H9 (cell line): Measurements from ENCODE around the gene FAM180A. TPM values are rescaled to one million over a fixed set of nuclear protein-coding genes. Genes with fewer than 3 reads are reported as not detected.
A peak's percentile ranks its signal among the peaks of the same experiment; 100 is the strongest.

ENCODE experiments used
- DNase-seq: peaks from one replicate; pipeline ENCODE4 v3.0.0-alpha.2; 2017
- H2AFZ ChIP-seq: one replicate; pipeline ENCODE4 v1.6.1; 2013; ENCODE audit warnings: mild to moderate bottlenecking, low read length, control low read depth, moderate library complexity
- H2AK5ac ChIP-seq: 2 replicates; pipeline ENCODE4 v1.6.1; 2013; ENCODE audit warnings: low read length, control low read depth, mixed read lengths; ENCODE audit not compliant: insufficient read length
- H2BK120ac ChIP-seq: one replicate; pipeline ENCODE4 v1.6.1; 2013; ENCODE audit warnings: low read depth, mild to moderate bottlenecking, low read length, control low read depth, inconsistent platforms; ENCODE audit not compliant: poor library complexity, severe bottlenecking
- H2BK12ac ChIP-seq: 2 replicates; pipeline ENCODE4 v1.6.1; 2013; ENCODE audit warnings: low read length, control low read depth, mixed read lengths, low read depth; ENCODE audit not compliant: insufficient read length
- H2BK15ac ChIP-seq: 2 replicates; pipeline ENCODE4 v1.6.1; 2013; ENCODE audit warnings: low read depth, low read length, control low read depth
- H2BK20ac ChIP-seq: one replicate; pipeline ENCODE4 v1.6.1; 2013; ENCODE audit warnings: low read depth, mild to moderate bottlenecking, low read length, control low read depth, inconsistent platforms; ENCODE audit not compliant: poor library complexity, severe bottlenecking
- H2BK5ac ChIP-seq: 2 replicates; pipeline ENCODE4 v1.6.1; 2013; ENCODE audit warnings: low read length, control low read depth, mixed read lengths; ENCODE audit not compliant: insufficient read length
- H3K14ac ChIP-seq: 2 replicates; pipeline ENCODE4 v1.6.1; 2013; ENCODE audit warnings: low read length, control low read depth; ENCODE audit not compliant: insufficient read depth
- H3K18ac ChIP-seq: 2 replicates; pipeline ENCODE4 v1.6.1; 2013; ENCODE audit warnings: low read depth, mild to moderate bottlenecking, mixed read lengths, low read length, control low read depth; ENCODE audit not compliant: insufficient read length
- H3K23ac ChIP-seq: 2 replicates; pipeline ENCODE4 v1.6.1; 2013; ENCODE audit warnings: low read length, control low read depth, mixed read lengths, low read depth; ENCODE audit not compliant: insufficient read length
- H3K23me2 ChIP-seq: 2 replicates; pipeline ENCODE4 v1.6.1; 2013; ENCODE audit warnings: low read depth, mild to moderate bottlenecking, mixed read lengths, low read length, control low read depth; ENCODE audit not compliant: insufficient read length, poor library complexity, severe bottlenecking
- H3K27ac ChIP-seq: 2 replicates; pipeline ENCODE4 v1.5.1; 2013; ENCODE audit warnings: low read length, control low read depth, mixed read lengths, low read depth; ENCODE audit not compliant: insufficient read length
- H3K27me3 ChIP-seq: 2 replicates; pipeline ENCODE4 v1.6.1; 2013; ENCODE audit warnings: low read length, control low read depth, inconsistent platforms; ENCODE audit not compliant: insufficient read depth
- H3K4ac ChIP-seq: 2 replicates; pipeline ENCODE4 v1.6.1; 2013; ENCODE audit warnings: low read depth, mild to moderate bottlenecking, control low read depth, inconsistent platforms, low read length, moderate library complexity
- H3K4me1 ChIP-seq: 2 replicates; pipeline ENCODE4 v1.6.1; 2013; ENCODE audit warnings: low read length, control low read depth, inconsistent platforms; ENCODE audit not compliant: insufficient read depth
- H3K4me2 ChIP-seq: 2 replicates; pipeline ENCODE4 v1.6.1; 2013; ENCODE audit warnings: low read length, control low read depth, mixed read lengths; ENCODE audit not compliant: insufficient read length, insufficient read depth
- H3K56ac ChIP-seq: 2 replicates; pipeline ENCODE4 v1.6.1; 2013; ENCODE audit warnings: low read depth, mild to moderate bottlenecking, mixed read lengths, low read length, control low read depth; ENCODE audit not compliant: insufficient read length
- H3K79me1 ChIP-seq: 2 replicates; pipeline ENCODE4 v1.6.1; 2013; ENCODE audit warnings: low read depth, mild to moderate bottlenecking, moderate library complexity, low read length, control low read depth, inconsistent platforms; ENCODE audit not compliant: insufficient read depth, poor library complexity, severe bottlenecking
- H3K79me2 ChIP-seq: 2 replicates; pipeline ENCODE4 v1.6.1; 2013; ENCODE audit warnings: low read length, control low read depth, inconsistent platforms; ENCODE audit not compliant: insufficient read depth
- H3K9ac ChIP-seq: 2 replicates; pipeline ENCODE4 v1.6.1; 2013; ENCODE audit warnings: low read length, control low read depth, mixed read lengths; ENCODE audit not compliant: insufficient read length; ENCODE audit errors: extremely low read depth
- H3K9me3 ChIP-seq: one replicate; pipeline ENCODE4 v1.6.1; 2013; ENCODE audit warnings: low read depth, low read length, inconsistent platforms; ENCODE audit not compliant: control insufficient read depth
- H3T11ph ChIP-seq: one replicate; pipeline ENCODE4 v1.6.1; 2013; ENCODE audit warnings: mild to moderate bottlenecking, low read length, control low read depth, inconsistent platforms
- H4K20me1 ChIP-seq: one replicate; pipeline ENCODE4 v1.6.1; 2013; ENCODE audit not compliant: control insufficient read depth, insufficient read length, insufficient read depth
- H4K5ac ChIP-seq: 2 replicates; pipeline ENCODE4 v1.6.1; 2013; ENCODE audit warnings: low read depth, mild to moderate bottlenecking, mixed read lengths, low read length, control low read depth; ENCODE audit not compliant: insufficient read length
- H4K8ac ChIP-seq: replicated peaks from 2 replicates; pipeline ENCODE4 v1.6.1; 2013; ENCODE audit warnings: low read length, control low read depth, mixed read lengths, low read depth; ENCODE audit not compliant: insufficient read length
- H4K91ac ChIP-seq: 2 replicates; pipeline ENCODE4 v1.6.1; 2013; ENCODE audit warnings: low read depth, mild to moderate bottlenecking, moderate library complexity, mixed read lengths, low read length, control low read depth; ENCODE audit not compliant: insufficient read length
- H3K27ac Mint-ChIP-seq, 3 experiments: 2 replicates in 2 of 3; 3 replicates in 1 of 3; pipeline ENCODE4 v1.8.0; 2020 to 2021; ENCODE audit warnings: mixed read lengths in 3 of 3, mild to moderate bottlenecking in 1 of 3, moderate library complexity in 1 of 3
- H3K27me3 Mint-ChIP-seq: 2 replicates; pipeline ENCODE4 v1.8.0; 2021; ENCODE audit warnings: low read depth, mild to moderate bottlenecking, moderate library complexity, mixed read lengths
- H3K36me3 Mint-ChIP-seq, 3 experiments: 2 replicates in 2 of 3; 3 replicates in 1 of 3; pipeline ENCODE4 v1.8.0; 2020 to 2021; ENCODE audit warnings: low read depth in 3 of 3, mixed read lengths in 3 of 3; ENCODE audit not compliant: insufficient read depth in 1 of 3
- H3K4me1 Mint-ChIP-seq, 2 experiments: 2 replicates each; pipeline ENCODE4 v1.8.0; 2020; ENCODE audit warnings: mixed read lengths in 2 of 2
- H3K4me3 Mint-ChIP-seq, 2 experiments: 2 replicates in 1 of 2; 3 replicates in 1 of 2; pipeline ENCODE4 v1.8.0; 2020 to 2021; ENCODE audit warnings: mild to moderate bottlenecking in 2 of 2, mixed read lengths in 2 of 2, moderate library complexity in 1 of 2
- H3K9me3 Mint-ChIP-seq, 2 experiments: 2 replicates in 1 of 2; 3 replicates in 1 of 2; pipeline ENCODE4 v1.8.0; 2020; ENCODE audit warnings: mild to moderate bottlenecking in 2 of 2, mixed read lengths in 2 of 2, moderate library complexity in 1 of 2
- CTCF ChIP-seq: fragments of 200-600 bp; sonication (generic); conservative IDR thresholded peaks from 3 replicates; pipeline ENCODE4 v1.8.0; 2021; ENCODE audit warnings: antibody characterized with exemption, mild to moderate bottlenecking
- WGBS: extraction: QIAGEN DNeasy Blood & Tissue Kit; methylation state at CpG from one replicate; pipeline ENCODE4 v1.1.7; 2013; ENCODE audit warnings: missing lambda C conversion rate, low lambda C conversion rate, mixed read lengths; ENCODE audit not compliant: insufficient read length; ENCODE audit errors: extremely low coverage; 5-methylcytosine and 5-hydroxymethylcytosine counted together
- total RNA-seq: library from RNA; stranded (reverse); gene quantifications from 2 replicates; pipeline ENCODE4 v1.2.1, GENCODE V29; 2021

FAM180A gene
- total RNA-seq, 1 experiment from 2014 or later, result not detected

GRCh38 chr7:135761751-135762488 is 13.3 kb upstream of the FAM180A start:
- H3K23me2 ChIP-seq, result no peaks in the 10 kb centered on the region
- no peak overlapping the region for H4K8ac ChIP-seq
- no peaks in the 10 kb centered on the region for H3K9me3 ChIP-seq
- no peak overlapping the region for H3K27ac ChIP-seq
- no peak overlapping the region for H2BK120ac ChIP-seq
- no peak overlapping the region for H3K4me2 ChIP-seq
- no peaks in the 10 kb centered on the region for H3K27me3 ChIP-seq
- no peak overlapping the region for H3K14ac ChIP-seq
- no peak for TF ChIP-seq CTCF
- peaks cover under 1 to 6% of the 10 kb centered on the region in 2 experiments; a peak in 2 of 5 replicates for H3K9me3 Mint-ChIP-seq
- no peak overlapping the region for H3K4ac ChIP-seq
- H3K36me3 Mint-ChIP-seq, result peaks cover 2 to 3% (median 2%) of the 10 kb centered on the region in 3 experiments; a peak in 4 of 7 replicates
- peaks cover 20 to 33% of the 10 kb centered on the region in 2 experiments for H3K4me1 Mint-ChIP-seq
- peak overlapping the region; percentile 42 for H3K18ac ChIP-seq
- H2AK5ac ChIP-seq, result no peak overlapping the region
- H2BK20ac ChIP-seq, result no peak overlapping the region
- H2BK15ac ChIP-seq, result no peak overlapping the region
- no peaks in the 10 kb centered on the region for H4K20me1 ChIP-seq
- H4K5ac ChIP-seq, result no peak overlapping the region
- H3K56ac ChIP-seq, result no peak overlapping the region
- peaks cover 5% of the 10 kb centered on the region; the same call in 1 of the 2 replicates for H3K4me1 ChIP-seq
- peak overlapping the region in 1 of 3 experiments; percentile 37; a peak in 1 of 7 replicates for H3K27ac Mint-ChIP-seq
- H3K79me1 ChIP-seq, result no peaks in the 10 kb centered on the region
- H4K91ac ChIP-seq, result no peak overlapping the region
- WGBS, result no CpG with 5 or more reads among the region's 10 CpGs
- H2BK5ac ChIP-seq, result no peak overlapping the region
- no peak overlapping the region for H3K4me3 Mint-ChIP-seq
- DNase-seq, result no peak
- H3K27me3 Mint-ChIP-seq, result no peaks in the 10 kb centered on the region; the same call in 1 of the 2 replicates
- no peak overlapping the region for H3K23ac ChIP-seq
- H3T11ph ChIP-seq, result no peak overlapping the region
- no peak overlapping the region for H2AFZ ChIP-seq
- no peaks in the 10 kb centered on the region for H3K79me2 ChIP-seq
- H2BK12ac ChIP-seq, result no peak overlapping the region
- no peak overlapping the region for H3K9ac ChIP-seq
